ENCODE measurements around the gene NDUFAF8. TPM values are rescaled to one million over a fixed set of nuclear protein-coding genes. Genes with fewer than 3 reads are reported as not detected.

The NDUFAF8 gene
- total RNA-seq, 2 donors from 2014 or later, result 27.4 to 43.1 TPM

GRCh38 chr17:81273698-81274470 lies 34.8 kb downstream of the NDUFAF8 start:
- H3K27ac ChIP-seq, result no peak overlapping the region
- WGBS, result 97% methylated on average over 31 of the region's 31 CpGs
- H3K36me3 ChIP-seq, result peaks cover 4 to 9% of the 10 kb centered on the region in 2 donors

GRCh38 chr17:81274471-81274855 lies 35.3 kb downstream of the NDUFAF8 start:
- Histone ChIP-seq H3K4me3 (no peak overlapping the region), H3K36me3 (peaks cover 4 to 7% of the 10 kb centered on the region in 2 donors), H3K9me3 (no peaks in the 10 kb centered on the region), H3K4me1 (replicated peaks) (peaks cover 12% of the 10 kb centered on the region), H3K27me3 (replicated peaks; ENCODE audit: insufficient read depth) (no peaks in the 10 kb centered on the region), H3K27ac (no peak overlapping the region)
- DNase-seq (ENCODE audit: low spot score), result no peak
- intact Hi-C loops (cut with DNase I), result no loop called here
- 94% methylated on average over 14 of the region's 14 CpGs for WGBS
- no peak for TF ChIP-seq POLR2A (IDR thresholded peaks at IDR 0.05)
- TF ChIP-seq POLR2AphosphoS5 (IDR thresholded peaks at IDR 0.05), result no peak
- TF ChIP-seq CTCF (IDR thresholded peaks at IDR 0.05), result no peak

More at GRCh38 chr17:81273698-81274470, 34.8 kb downstream of the NDUFAF8 start:
- Histone ChIP-seq H3K27me3 (replicated peaks; ENCODE audit: insufficient read depth) (no peaks in the 10 kb centered on the region), H3K9me3 (no peaks in the 10 kb centered on the region), H3K4me1 (replicated peaks) (peaks cover 12% of the 10 kb centered on the region), H3K4me3 (no peak overlapping the region)
- no peak for DNase-seq (ENCODE audit: low spot score)
- TF ChIP-seq POLR2A (IDR thresholded peaks at IDR 0.05) (no peak), CTCF (IDR thresholded peaks at IDR 0.05) (no peak), POLR2AphosphoS5 (IDR thresholded peaks at IDR 0.05) (no peak)
- intact Hi-C loops (cut with DNase I), result no loop called here

DNA sequence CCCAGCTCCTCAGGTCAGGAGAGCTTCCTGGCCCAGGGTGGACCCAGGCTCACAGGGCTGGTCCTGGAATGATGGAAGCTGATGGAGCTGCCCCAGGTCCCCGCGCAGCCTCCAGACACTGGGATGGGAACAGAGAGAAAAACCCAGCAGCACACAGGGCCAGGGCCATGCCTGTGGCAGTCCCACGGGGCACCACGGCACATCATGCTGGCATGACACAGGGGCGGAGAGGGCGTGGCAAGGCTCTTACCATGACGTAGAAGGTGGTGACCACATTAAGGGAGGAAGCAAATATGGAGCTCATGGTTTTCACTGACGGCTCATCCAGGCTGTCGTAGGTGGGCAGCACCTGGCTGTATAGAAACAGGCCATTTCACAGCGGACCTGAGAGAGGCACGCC lies 37.7 kb downstream of the NDUFAF8 start:
- Histone ChIP-seq H3K27me3 (replicated peaks; ENCODE audit: insufficient read depth) (no peaks in the 10 kb centered on the region), H3K27ac (no peak overlapping the region), H3K4me3 (no peak overlapping the region), H3K36me3 (peaks cover 0 to 5% of the 10 kb centered on the region in 2 donors), H3K9me3 (no peaks in the 10 kb centered on the region), H3K4me1 (replicated peaks) (peaks cover 12% of the 10 kb centered on the region)
- DNase-seq (ENCODE audit: low spot score), result no peak
- 58% methylated on average over 11 of the region's 11 CpGs for WGBS
- intact Hi-C loops (cut with DNase I), result no loop called here
- no peak for TF ChIP-seq CTCF (IDR thresholded peaks at IDR 0.05)
- TF ChIP-seq POLR2AphosphoS5 (IDR thresholded peaks at IDR 0.05), result no peak
- no peak for TF ChIP-seq POLR2A (IDR thresholded peaks at IDR 0.05)

DNA sequence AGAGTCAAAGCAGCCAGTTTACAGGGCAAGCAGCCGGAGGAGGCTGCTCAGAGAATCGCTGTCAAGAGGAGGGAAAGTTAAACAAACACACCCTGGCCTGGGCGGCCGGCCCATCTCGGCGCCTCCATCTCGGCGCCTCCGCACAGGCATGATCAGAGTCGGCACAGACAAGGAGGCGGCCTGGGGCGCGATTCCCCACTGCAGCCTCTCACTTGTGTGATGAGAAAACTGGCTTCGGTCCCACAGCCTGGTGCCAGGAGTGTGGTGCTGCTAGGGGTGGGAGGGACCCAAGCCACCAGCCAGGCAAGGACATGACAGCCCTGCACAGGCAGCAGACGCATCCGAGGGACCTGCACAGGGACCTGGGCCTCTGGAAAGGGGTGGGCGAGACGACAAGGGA lies 38.3 kb downstream of the NDUFAF8 start:
- 21% methylated on average over 18 of the region's 18 CpGs for WGBS
- Histone ChIP-seq H3K27ac (peak overlapping the region in 1 of 2 donors; percentile 20), H3K4me3 (no peak overlapping the region), H3K27me3 (replicated peaks; ENCODE audit: insufficient read depth) (no peaks in the 10 kb centered on the region), H3K36me3 (peaks cover 0 to 5% of the 10 kb centered on the region in 2 donors), H3K9me3 (no peaks in the 10 kb centered on the region), H3K4me1 (replicated peaks) (peaks cover 12% of the 10 kb centered on the region)
- TF ChIP-seq CTCF (IDR thresholded peaks at IDR 0.05) (no peak), POLR2A (IDR thresholded peaks at IDR 0.05) (no peak), POLR2AphosphoS5 (IDR thresholded peaks at IDR 0.05) (peak; percentile 83)
- intact Hi-C loops (cut with DNase I), result no loop called here
- DNase-seq (ENCODE audit: low spot score), result peak; percentile 89

Data from prostate gland (tissue), 2 donors.